GM21381 (cell line): ENCODE measurements around the gene ATAD3A.
"Not testable (repeated sequence)": the region's sequence is repeated elsewhere in the genome, so short reads cannot be mapped to it uniquely, and the experiment has no call there.

ENCODE experiments used
- ATAC-seq: cut with Tn5 transposase; IDR thresholded peaks from one replicate; pipeline ENCODE4 v1.9.1; 2021; ENCODE audit warnings: mild to moderate bottlenecking, moderate library complexity; ENCODE audit not compliant: unreplicated experiment

The ATAD3A gene

GRCh38 chr1:1511533-1512285 is at the start of gene ATAD3A:
Gene ATAD3A (plus strand): TSS chr1:1512162. CDS start chr1:1512269, 107 bp downstream.
- ATAC-seq = peak; percentile 88

DNA sequence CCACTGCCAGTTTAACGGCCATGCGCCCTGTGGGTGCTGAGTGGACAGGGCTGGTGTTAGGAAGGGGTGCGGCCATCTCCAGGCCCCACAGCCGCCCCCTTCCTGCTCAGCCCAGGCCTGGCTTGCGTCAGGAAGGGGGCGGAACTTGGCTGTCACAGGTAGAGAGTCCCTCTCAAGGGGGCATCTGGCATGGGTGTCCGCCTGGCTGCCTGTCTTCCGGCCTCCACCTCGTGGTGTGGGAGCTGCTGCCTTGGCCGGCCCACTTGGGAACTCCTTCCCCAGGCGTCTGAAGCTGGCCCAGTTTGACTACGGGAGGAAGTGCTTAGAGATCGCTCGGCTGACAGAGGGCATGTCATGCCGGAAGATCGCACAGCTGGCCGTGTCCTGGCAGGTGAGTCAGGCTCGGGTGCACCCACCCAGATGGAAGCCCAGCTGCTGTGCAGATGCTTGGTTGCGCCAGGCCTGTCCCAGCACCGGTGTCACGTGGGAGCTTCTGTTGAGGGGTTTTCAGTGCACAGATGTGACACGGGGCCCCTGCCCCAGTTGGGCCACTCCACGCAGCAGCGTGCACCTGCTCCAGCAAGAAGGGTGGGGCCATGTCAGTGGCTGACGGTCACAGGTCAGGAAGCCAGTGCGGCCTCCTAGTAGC is 49.5 kb upstream of the ATAD3A start:
- no peak for ATAC-seq

GRCh38 chr1:1463312-1463711 is 48.6 kb upstream of the ATAD3A start:
- ATAC-seq = no peak

GRCh38 chr1:1468196-1468985 is 43.6 kb upstream of the ATAD3A start:
- ATAC-seq = not testable (repeated sequence)

DNA sequence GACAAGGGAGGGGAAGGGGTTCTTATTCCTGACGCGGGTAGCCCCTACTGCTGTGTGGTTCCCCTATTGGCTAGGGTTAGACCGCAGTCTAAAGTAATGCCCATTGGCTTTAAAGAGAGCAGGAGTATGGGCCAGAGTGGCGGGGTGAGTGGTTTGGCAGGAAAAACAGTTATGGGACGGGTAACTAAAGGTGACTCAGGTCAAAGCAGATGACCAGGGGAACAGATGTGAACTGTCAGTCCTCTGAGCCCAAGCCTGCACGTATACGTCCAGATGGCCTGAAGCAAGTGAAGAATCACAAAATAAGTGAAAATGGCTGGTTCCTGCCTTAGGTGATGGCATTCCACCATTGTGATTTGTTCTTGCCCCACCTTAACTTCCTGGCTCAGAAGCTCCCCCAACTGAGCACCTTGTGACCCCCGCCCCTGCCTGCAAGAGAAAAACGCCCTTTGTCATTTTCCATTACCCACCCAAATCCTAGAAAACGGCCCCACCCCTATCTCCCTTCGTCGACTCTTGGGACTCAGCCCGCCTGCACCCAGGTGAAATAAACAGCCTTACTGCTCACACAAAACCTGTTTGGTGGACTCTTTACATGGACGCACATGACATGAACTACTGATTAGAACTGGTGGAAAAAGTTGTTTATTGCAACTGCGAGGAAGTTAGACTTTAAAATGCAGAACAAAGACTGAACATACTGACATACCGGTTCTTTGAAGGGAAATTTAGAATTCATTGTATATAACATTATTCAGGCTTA is 41.2 kb upstream of the ATAD3A start:
- ATAC-seq = no peak

DNA sequence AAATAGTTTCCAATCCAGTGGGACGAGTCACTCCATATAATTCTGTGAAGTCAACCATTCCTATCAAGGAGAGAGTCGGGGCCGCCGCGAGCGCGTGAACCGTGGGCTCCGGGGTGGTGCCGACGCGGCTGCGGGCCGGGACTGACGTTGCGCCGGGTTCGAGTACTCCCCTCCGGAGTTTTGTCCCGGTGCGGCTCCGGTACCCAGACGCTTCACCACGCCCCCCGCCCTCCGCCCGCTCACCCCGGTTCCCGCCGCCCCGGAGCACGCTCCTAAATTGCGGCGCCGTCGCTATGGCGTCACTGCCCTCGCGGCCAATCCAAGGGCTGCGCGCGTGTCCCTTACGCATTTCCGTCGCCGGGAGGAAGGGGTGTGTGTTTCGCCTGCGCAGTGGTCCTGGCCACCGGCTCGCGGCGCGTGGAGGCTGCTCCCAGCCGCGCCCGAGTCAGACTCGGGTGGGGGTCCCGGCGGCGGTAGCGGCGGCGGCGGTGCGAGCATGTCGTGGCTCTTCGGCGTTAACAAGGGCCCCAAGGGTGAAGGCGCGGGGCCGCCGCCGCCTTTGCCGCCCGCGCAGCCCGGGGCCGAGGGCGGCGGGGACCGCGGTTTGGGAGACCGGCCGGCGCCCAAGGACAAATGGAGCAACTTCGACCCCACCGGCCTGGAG is 40.4 kb upstream of the ATAD3A start, which contains the start of gene ATAD3B:
ATAD3B (plus strand) TSS at position 377 of the 664 bp plus-strand sequence; CDS start at position 497, 120 bp downstream.
- peak; percentile 92 for ATAC-seq

GRCh38 chr1:1472053-1472876 is 39.7 kb upstream of the ATAD3A start:
- ATAC-seq = peak; percentile 13

GRCh38 chr1:1476011-1476410 is 36.0 kb upstream of the ATAD3A start:
- ATAC-seq = not testable (repeated sequence)

GRCh38 chr1:1477206-1477605 is 34.8 kb upstream of the ATAD3A start:
- ATAC-seq = no peak

- ATAC-seq = no peak
Observed at GRCh38 chr1:1479547-1480487, 32.1 kb upstream of the ATAD3A start.

GRCh38 chr1:1480488-1480867 is 31.5 kb upstream of the ATAD3A start:
- ATAC-seq = not testable (repeated sequence)

GRCh38 chr1:1481811-1482210 is 30.2 kb upstream of the ATAD3A start:
- ATAC-seq = not testable (repeated sequence)

DNA sequence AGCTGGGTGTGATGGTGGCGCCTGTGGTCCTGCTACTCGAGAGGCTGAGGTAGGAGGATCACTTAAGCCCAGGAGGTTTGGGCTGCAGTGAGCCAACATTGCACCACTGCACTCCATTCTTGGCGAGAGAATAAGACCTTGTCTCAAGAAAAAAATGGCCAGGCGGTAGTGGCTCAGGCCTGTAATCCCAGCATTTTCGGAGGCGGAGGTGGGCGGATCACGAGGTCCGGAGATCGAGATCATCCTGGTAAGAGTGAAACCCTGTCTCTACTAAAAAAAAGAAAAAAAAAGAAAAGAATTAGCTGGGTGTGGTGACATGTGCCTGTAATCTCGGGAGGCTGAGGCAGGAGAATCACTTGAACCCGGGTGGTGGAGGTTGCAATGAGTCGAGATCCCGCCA is 29.1 kb upstream of the ATAD3A start:
- no peak for ATAC-seq

- ATAC-seq = no peak
Observed at GRCh38 chr1:1483714-1484113, 28.2 kb upstream of the ATAD3A start.

- not testable (repeated sequence) for ATAC-seq
Observed at GRCh38 chr1:1484976-1485750, 26.8 kb upstream of the ATAD3A start.

GRCh38 chr1:1485755-1486317 is 26.1 kb upstream of the ATAD3A start:
- not testable (repeated sequence) for ATAC-seq

- no peak for ATAC-seq
Observed at GRCh38 chr1:1487701-1488100, 24.3 kb upstream of the ATAD3A start.
